ENCODE measurements around the gene SNED1. TPM values are rescaled to one million over a fixed set of nuclear protein-coding genes. Genes with fewer than 3 reads are reported as not detected.

SNED1 gene
- polyA plus RNA-seq, 1 donor (not counting 4 experiments of a cell fraction or from before 2014, with no cell fraction given), result 0.12 TPM

GRCh38 chr2:241071677-241072111, 73.3 kb downstream of the SNED1 start:
- Histone ChIP-seq H4K20me1 (ENCODE audit: control insufficient read depth, extremely low read depth, insufficient read depth, low read length) (no peaks in the 10 kb centered on the region), H2AFZ (ENCODE audit: control insufficient read depth, low read length) (no peak overlapping the region), H3K9me1 (ENCODE audit: control insufficient read depth, extremely low read depth, insufficient read depth, low read length) (no peaks in the 10 kb centered on the region), H3K27ac (ENCODE audit: control insufficient read depth, insufficient read depth, low read length) (no peak overlapping the region), H3K4me1 (ENCODE audit: control insufficient read depth, extremely low read depth, insufficient read depth, low read length) (no peaks in the 10 kb centered on the region), H3K36me3 (ENCODE audit: control insufficient read depth in 2 of 2, extremely low read depth in 1 of 2, insufficient read depth in 2 of 2, low read length in 2 of 2) (peaks cover 0 to 2% of the 10 kb centered on the region in 2 experiments), H3K4me2 (ENCODE audit: control insufficient read depth, extremely low read depth, insufficient read depth, low read depth, low read length) (no peak overlapping the region), H3K9ac (ENCODE audit: control insufficient read depth, extremely low read depth, insufficient read depth, low read length) (no peak overlapping the region), H3K27me3 (ENCODE audit: control insufficient read depth, extremely low read depth, insufficient read depth, low read length) (peaks cover 7% of the 10 kb centered on the region), H3K9me3 (ENCODE audit: control insufficient read depth, low read depth, low read length) (no peaks in the 10 kb centered on the region), H3K4me3 (ENCODE audit: control insufficient read depth in 2 of 3, extremely low read depth in 1 of 3, insufficient read depth in 2 of 3, low read depth in 1 of 3, low read length in 3 of 3) (no peak overlapping the region), H3K79me2 (ENCODE audit: control insufficient read depth, insufficient read depth, low read length) (no peaks in the 10 kb centered on the region)
- DNase-seq (ENCODE audit: low read depth, low spot score) (no peak), FAIRE-seq (no peak)
- dilution Hi-C loops (cut with MboI; ENCODE audit: extremely low pct_ligation_motif_present, low sequenced_read_pairs), result no loop called here
- TF ChIP-seq, protein P1, sequence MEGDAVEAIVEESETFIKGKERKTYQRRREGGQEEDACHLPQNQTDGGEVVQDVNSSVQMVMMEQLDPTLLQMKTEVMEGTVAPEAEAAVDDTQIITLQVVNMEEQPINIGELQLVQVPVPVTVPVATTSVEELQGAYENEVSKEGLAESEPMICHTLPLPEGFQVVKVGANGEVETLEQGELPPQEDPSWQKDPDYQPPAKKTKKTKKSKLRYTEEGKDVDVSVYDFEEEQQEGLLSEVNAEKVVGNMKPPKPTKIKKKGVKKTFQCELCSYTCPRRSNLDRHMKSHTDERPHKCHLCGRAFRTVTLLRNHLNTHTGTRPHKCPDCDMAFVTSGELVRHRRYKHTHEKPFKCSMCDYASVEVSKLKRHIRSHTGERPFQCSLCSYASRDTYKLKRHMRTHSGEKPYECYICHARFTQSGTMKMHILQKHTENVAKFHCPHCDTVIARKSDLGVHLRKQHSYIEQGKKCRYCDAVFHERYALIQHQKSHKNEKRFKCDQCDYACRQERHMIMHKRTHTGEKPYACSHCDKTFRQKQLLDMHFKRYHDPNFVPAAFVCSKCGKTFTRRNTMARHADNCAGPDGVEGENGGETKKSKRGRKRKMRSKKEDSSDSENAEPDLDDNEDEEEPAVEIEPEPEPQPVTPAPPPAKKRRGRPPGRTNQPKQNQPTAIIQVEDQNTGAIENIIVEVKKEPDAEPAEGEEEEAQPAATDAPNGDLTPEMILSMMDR (optimal IDR thresholded peaks at IDR 0.05 in 1 of 3, IDR thresholded peaks at IDR 0.05 in 1 of 3, conservative IDR thresholded peaks at IDR 0.05 in 1 of 3; ENCODE audit: extremely low read depth in 1 of 3, insufficient read depth in 2 of 3, low read length in 3 of 3), result no peak
- no peak for TF ChIP-seq EZH2 (IDR thresholded peaks at IDR 0.05; ENCODE audit: low read length)

DNA sequence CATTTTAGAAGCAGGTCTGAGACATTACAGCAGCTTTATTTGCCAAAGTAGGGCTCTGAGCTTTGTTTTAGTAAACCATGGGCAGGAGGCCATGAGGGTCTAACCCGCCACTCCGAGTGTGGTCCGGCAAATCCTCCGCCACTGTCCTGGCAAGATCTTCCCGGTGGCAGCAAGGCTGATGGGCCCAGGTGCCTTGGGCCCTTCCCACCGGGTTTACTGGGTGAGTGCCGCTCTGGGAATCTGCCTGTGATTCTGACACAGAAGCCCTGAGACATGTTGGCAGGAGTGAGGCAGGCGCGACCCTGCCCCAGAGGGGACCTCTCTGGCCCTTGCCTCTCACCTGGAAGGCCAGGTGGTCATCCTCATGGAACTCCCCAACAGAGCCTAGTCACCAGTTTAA, 73.7 kb downstream of the SNED1 start:
- no peak for TF ChIP-seq EZH2 (IDR thresholded peaks at IDR 0.05; ENCODE audit: low read length)
- TF ChIP-seq, protein P1 (optimal IDR thresholded peaks at IDR 0.05 in 1 of 3, IDR thresholded peaks at IDR 0.05 in 1 of 3, conservative IDR thresholded peaks at IDR 0.05 in 1 of 3; ENCODE audit: extremely low read depth in 1 of 3, insufficient read depth in 2 of 3, low read length in 3 of 3), result no peak
- no peaks in the 10 kb centered on the region for H3K4me1 ChIP-seq (ENCODE audit: control insufficient read depth, extremely low read depth, insufficient read depth, low read length)
- H3K36me3 ChIP-seq (ENCODE audit: control insufficient read depth in 2 of 2, extremely low read depth in 1 of 2, insufficient read depth in 2 of 2, low read length in 2 of 2), result peaks cover 0 to 2% of the 10 kb centered on the region in 2 experiments
- no peaks in the 10 kb centered on the region for H3K79me2 ChIP-seq (ENCODE audit: control insufficient read depth, insufficient read depth, low read length)
- FAIRE-seq (no peak), DNase-seq (ENCODE audit: low read depth, low spot score) (no peak)
- no peak overlapping the region for H3K9ac ChIP-seq (ENCODE audit: control insufficient read depth, extremely low read depth, insufficient read depth, low read length)
- H3K4me3 ChIP-seq (ENCODE audit: control insufficient read depth in 2 of 3, extremely low read depth in 1 of 3, insufficient read depth in 2 of 3, low read depth in 1 of 3, low read length in 3 of 3), result no peak overlapping the region
- no peaks in the 10 kb centered on the region for H3K9me1 ChIP-seq (ENCODE audit: control insufficient read depth, extremely low read depth, insufficient read depth, low read length)
- H3K9me3 ChIP-seq (ENCODE audit: control insufficient read depth, low read depth, low read length), result no peaks in the 10 kb centered on the region
- dilution Hi-C loops (cut with MboI; ENCODE audit: extremely low pct_ligation_motif_present, low sequenced_read_pairs), result no loop called here
- H3K4me2 ChIP-seq (ENCODE audit: control insufficient read depth, extremely low read depth, insufficient read depth, low read depth, low read length), result no peak overlapping the region
- H3K27me3 ChIP-seq (ENCODE audit: control insufficient read depth, extremely low read depth, insufficient read depth, low read length), result peaks cover 7% of the 10 kb centered on the region
- H3K27ac ChIP-seq (ENCODE audit: control insufficient read depth, insufficient read depth, low read length), result no peak overlapping the region
- no peaks in the 10 kb centered on the region for H4K20me1 ChIP-seq (ENCODE audit: control insufficient read depth, extremely low read depth, insufficient read depth, low read length)
- H2AFZ ChIP-seq (ENCODE audit: control insufficient read depth, low read length), result no peak overlapping the region
